HG03095 (cell line): ENCODE measurements around the gene ANXA4.
"Not testable (repeated sequence)": the region's sequence is repeated elsewhere in the genome, so short reads cannot be mapped to it uniquely, and the experiment has no call there.

ENCODE experiments used
- ATAC-seq: cut with Tn5 transposase; IDR thresholded peaks from one replicate; pipeline ENCODE4 v1.9.1; 2021; ENCODE audit warnings: moderate library complexity; ENCODE audit not compliant: unreplicated experiment

The ANXA4 gene

DNA sequence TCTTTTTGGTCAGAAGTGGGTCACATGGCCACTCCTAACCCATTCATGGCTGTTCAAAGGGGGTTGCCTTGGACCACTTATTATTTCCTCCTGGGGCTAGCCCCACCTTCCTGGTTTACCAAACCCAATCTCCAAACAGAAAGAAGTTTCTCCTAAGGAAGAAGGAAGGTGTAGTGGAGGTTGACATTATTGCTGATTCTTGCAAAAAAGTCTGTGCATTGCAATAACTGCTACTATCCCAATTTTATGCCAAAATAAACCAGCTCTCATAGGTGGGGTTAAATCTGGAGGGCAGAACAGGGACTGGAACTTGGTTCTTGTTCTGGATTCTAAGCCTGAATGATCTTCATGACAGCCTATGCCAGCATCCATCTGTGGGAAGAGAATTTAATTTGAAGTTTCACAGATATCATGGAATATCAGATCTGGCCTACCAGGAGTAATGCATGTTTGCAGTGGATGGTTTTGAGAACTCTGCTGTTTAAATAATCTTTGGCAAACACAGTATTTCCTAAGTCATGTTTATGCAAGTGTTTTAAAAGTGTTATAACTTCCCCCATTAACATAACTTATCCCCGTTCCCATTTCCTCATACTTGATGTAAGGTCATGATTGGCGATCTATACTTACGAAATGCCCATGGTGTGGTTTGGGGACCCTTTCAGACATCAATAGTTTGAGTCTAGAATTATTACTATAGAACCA, 11.9 kb downstream of the ANXA4 start:
- ATAC-seq, result no peak

DNA sequence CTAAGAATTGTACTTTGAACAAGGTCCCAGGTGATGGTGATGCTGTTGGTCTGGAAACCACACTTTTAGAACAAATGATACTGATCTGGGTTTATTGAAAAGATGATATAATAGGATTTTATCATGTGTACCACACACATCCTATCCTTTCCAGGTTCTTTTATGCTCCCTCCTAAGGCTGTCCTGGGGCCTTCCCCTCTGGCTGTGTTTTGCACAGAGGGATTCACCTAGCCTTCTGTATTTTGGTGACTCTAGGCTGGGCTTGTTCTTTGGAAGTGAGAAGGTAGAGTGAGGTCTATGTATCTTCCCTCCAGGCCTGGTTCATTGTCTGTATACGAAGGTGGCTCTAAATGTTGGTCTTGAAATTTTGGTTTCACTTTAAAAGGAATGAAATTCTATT, 12.7 kb downstream of the ANXA4 start:
- ATAC-seq, result no peak

GRCh38 chr2:69755862-69756467, 14.0 kb downstream of the ANXA4 start:
- ATAC-seq, result no peak

DNA sequence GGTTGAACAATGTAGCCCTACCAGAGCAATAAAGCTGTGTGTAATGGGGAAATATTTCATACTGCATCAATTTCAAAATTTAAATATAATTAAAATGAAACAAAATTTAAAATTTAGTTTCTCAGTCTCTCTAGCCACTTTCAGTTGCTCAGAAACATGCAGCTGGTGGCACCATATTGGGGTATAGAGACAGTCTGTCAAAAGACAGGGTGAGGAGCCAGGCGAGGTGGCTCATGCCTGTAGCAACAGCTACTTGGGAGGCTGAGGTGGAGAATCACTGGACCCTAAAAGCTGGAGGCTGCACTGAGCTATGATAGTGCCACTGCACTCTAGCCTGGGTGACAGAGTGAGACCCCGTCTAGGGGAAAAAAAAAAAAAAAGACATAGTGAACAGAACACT, 20.1 kb downstream of the ANXA4 start:
- no peak for ATAC-seq

DNA sequence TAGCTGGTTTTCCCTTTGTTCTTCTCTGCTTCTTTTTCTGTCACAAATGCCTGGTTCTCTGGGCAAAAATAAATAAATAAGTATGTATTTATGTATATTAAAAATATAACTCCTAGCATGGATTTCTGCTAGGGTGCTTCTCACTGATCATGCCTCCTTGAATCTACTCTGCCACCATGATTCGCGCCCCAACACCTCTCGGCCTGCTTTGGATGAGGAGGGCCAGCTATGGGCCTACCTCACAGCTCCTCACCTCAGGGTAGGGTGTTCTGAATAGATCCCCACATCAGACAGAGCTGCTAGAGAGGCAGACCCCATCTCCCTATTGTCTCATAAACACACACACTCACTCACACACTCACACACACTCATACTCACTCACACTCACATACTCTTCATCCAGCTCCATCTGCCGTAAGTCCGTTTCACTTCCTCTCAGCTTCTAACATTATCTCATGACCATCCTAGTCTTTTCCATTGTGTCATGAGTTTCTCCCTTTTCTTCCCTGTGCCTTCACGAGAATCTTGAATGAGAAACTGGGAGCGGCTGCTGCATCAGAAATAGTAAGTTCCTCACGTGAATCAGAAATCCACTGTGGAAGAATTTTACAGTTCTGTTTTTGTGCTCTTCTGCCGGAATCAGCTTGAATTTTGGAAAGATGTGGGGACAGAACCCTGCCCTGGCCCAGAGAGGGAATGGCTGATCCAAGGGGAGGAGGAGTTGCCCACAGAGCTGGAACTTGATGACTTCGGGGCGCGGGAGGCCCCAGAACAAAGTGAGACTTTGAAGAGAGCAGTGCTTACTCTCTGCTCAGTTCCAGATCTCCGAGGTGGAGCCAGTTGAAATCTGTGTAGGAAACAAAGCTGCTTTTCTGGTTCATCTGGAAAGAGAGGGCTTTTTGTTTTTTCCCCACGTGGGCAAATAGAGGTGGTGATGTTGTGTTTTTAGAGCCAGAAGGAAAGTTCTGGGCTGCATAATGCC, 20.9 kb downstream of the ANXA4 start:
- ATAC-seq, result no peak

DNA sequence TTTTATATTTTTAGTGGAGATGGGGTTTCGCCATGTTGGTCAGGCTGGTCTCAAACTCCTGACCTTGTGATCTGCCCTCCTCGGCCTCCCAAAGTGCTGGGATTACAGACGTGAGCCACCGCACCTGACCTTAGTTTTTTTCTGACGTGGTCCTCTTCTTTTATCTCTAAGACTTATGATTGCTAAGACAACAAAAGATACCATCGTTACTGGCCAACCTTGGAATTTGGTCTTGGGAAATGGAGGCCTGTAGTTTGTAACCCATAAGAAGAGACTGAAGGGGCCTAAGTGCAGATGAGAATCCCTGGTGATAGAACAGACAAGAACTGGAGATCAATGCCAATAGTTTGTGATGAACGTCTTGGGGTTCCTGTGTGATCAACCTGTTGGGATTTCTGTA, 21.9 kb downstream of the ANXA4 start:
- not testable (repeated sequence) for ATAC-seq

- no peak for ATAC-seq
Observed at GRCh38 chr2:69764286-69765095, 22.6 kb downstream of the ANXA4 start.

- ATAC-seq, result no peak
Observed at GRCh38 chr2:69765096-69765380, 23.1 kb downstream of the ANXA4 start.

GRCh38 chr2:69766014-69766413, 24.1 kb downstream of the ANXA4 start:
- no peak for ATAC-seq

GRCh38 chr2:69767034-69767433, 25.1 kb downstream of the ANXA4 start:
- no peak for ATAC-seq

- ATAC-seq, result no peak
Observed at GRCh38 chr2:69768235-69768634, 26.3 kb downstream of the ANXA4 start.

- no peak for ATAC-seq
Observed at GRCh38 chr2:69768789-69769188, 26.9 kb downstream of the ANXA4 start.

- no peak for ATAC-seq
Observed at GRCh38 chr2:69769272-69769671, 27.3 kb downstream of the ANXA4 start.

DNA sequence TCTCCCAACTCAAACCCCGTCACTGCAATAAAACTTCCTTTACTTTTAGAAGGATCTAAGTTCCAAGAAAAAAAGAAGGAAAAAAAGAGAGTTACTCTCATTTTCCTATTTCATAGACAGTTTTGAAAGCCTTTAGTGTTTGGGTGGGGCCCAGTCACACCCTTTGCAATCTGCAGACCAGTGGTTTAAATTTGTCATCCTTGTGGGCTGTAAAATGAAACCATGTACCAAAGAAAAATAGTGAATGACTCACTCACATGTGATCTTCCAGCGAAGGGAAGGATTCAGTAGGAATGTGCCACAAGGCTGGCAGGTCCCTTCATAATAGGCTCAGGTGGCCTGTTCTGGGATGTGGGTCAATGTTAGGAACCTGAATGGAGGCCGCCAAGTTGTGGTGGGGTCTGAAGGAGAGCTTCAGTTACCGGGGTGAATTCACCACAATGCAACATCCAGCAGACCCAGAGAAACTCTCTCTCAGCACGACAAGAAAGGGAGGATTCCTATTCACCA, 28.3 kb downstream of the ANXA4 start:
- ATAC-seq, result no peak

DNA sequence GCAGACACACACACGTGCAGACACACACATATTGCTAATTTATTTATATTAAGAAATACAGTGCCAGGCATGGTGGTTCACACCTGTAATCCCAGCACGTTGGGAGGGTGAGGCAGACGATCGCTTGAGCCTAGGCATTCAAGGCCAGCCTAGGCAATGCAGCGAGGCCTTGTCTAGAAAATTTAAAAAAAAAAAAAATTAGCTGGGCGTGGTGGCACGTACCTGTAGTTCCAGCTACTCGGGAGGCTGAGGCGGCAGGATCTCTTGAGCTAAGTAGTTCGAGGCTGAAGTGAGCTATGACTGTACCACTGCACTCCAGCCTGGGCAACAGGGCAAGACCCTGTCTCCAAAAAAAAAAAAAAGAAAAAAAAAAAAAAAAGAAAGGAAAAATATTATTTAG, 28.8 kb downstream of the ANXA4 start:
- ATAC-seq, result no peak

DNA sequence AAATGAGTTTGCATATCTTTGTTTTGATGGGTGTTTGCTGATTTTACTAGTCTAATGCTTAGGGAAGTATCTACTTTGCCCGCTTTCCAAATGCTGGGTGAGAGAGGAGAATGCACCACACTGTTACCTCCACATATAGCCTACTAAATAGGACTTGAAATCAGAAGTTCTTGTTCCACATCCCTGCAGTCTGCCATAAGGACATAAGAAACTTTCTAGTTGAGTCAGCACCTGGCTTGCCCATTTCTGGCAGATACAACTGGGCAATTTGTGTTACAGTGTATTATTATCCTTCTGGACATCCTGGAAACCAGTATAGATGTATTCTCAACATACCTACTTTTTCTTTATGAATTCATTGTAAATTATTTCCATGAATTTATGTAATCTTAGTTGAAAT, 29.5 kb downstream of the ANXA4 start:
- no peak for ATAC-seq

GRCh38 chr2:69773206-69773605, 31.3 kb downstream of the ANXA4 start:
- ATAC-seq, result no peak

DNA sequence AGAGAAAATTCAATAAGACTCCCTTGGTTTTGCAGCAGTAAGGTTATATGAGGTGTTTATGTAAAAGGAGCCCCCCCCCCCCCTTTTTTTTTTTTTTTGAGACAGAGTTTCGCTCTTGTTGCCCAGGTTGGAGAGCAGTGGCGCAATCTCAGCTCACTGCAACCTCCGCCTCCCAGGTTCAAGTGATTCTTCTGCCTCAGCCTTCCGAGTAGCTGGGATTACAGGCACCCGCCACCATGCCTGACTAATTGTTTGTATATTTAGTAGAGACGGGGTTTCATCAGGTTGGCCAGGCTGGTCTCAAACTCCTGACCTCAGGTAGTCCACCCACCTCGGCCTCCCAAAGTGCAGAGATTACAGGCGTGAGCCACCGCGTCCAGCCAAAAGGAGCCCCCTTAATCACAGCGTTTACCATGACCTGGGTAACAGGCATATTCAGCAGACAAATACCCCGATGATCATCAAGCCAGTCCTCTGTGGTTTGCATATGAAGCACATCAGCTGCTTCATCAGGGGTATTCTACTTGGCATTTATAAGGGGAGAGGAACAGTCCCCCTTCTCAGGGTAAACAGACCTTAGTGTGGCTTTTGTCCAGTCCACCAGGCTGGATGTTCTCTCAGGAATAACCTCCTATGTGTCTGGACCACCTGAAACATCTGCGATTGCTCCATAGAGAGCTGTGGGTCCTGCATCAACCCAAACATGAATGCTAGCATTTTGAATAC, 32.5 kb downstream of the ANXA4 start:
- ATAC-seq, result not testable (repeated sequence)

DNA sequence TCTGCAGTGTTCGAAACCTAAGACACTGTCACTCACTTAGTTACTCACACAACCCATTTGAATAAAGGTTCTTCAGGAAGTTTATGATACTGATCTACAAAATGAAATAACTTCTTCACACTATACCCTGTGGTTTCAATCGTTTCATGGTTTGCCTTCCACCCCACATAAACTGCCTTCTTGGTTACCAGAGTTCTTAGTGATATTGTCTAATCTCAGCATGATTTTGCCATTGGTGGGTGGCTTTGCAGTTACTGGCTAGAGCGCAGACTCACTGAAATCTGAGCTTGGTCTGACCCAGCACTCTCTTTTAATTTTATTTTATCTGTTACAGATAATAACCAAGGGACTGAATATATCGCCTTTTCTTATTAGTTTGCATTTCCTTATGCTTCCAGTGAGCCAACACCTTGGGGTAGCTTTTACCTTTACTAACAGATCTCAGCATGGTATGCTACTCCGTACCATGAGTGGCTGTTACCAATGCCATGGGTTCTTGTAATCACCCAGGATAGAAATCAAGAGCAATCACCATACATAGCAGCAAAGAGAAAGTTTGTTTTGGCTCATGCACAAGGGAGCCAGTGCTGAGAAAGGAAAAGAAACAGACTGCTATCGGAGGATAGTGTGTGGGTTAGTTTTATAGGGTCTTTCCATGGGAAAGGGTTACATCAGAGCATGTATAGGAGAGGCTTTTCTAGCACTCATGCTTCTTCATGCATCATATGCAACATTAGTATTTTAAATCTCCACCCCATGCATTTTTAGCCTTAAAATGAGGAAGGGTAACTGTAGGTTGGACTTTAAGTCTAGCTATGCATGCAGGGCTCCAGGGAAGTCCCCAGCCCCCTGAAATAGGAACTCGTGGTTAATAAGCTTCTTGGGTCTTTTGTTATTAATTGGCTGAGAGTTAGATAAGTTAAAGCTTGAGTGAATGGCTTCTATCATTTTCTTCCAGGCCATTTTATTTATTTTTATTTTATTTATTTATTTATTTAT, 33.3 kb downstream of the ANXA4 start:
- ATAC-seq, result no peak
